ENCODE data around the gene ZNF653.
"Not testable (repeated sequence)": the region's sequence is repeated elsewhere in the genome, so short reads cannot be mapped to it uniquely, and the experiment has no call there.

The ZNF653 gene

DNA sequence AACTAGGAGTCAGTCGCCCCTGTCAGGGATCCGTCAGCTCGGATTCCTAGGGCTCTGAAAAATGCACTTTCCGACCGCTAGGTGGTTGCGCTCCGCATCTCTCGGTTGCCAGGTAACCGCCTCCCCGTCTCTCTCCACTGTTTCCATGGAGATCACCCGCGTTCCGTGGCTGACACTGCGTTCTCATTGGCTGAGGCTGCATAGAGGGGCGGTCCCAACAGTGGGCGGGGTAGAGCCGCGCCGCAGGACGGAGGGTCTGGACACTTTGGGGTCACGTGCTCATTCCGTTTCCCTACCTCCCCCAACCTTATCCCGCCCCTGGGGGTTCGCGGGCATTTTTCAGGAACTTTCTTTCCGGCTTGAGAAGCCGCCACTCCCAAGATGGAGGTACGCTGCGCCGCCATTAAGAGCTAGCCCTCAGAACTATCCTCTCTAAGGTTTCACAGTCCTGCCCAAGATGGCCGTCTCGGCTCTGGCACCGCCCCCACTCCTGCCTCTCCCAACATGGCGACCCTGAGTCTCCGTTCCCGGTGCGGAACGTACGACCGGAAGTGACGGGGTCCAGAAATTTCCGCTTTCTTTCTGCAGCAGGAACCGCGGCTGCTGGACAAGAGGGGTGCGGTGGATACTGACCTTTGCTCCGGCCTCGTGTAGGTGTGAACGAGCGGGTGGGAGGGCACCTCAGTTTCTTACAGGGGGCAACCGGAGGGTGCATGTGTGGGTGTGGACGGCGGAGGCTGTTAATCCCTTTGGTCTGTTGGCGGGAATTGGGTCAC lies 70.4 kb downstream of the ZNF653 start, which contains the start of the genes ODAD3 and PRKCSH:
Gene ODAD3 (minus strand): TSS at position 65 of the 776 bp plus-strand sequence. CDS start 105 bp downstream, outside the sequence.
Gene PRKCSH (plus strand): TSS at position 579 of the 776 bp plus-strand sequence. CDS start 483 bp downstream, outside the sequence.
- in situ Hi-C loops (cut with MboI; ENCODE audit: low sequenced_read_pairs): no loop called here

GRCh38 chr19:11434703-11435056 lies 71.0 kb downstream of the ZNF653 start:
- in situ Hi-C loops (cut with MboI; ENCODE audit: low sequenced_read_pairs): no loop called here

DNA sequence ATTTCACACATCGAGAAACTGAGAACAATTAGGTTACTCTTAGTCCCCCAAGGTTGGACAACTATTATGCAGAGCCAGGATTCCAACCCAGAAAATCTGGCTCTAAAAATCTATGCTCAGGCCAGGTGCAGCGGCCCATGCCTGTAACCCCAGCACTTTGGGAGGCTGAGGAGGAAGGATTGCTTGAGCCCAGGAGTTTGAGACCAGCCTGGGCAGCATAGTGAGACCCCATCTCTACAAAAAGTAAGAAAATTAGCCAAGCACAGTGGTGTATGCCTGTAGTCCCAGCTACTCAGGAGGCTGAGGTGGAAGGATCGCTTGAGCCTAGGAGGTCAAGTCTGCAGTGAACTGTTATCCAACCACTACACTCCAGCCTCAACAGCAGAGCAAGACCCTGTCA lies 72.1 kb downstream of the ZNF653 start:
- in situ Hi-C loops (cut with MboI; ENCODE audit: low sequenced_read_pairs): not testable (repeated sequence)

All from HL-60/S4 (cell line).